Left ventricle myocardium inferior (tissue), 1 donor: ENCODE data around the gene SAMD1. TPM values are rescaled to one million over a fixed set of nuclear protein-coding genes. Genes with fewer than 3 reads are reported as not detected.

Experiments used
- DNase-seq: peaks from one replicate; pipeline ENCODE4 v3.0.0-alpha.2; 2020
- H3K27ac ChIP-seq: fragments of 200-600 bp; replicated peaks from 2 replicates; pipeline ENCODE4 v1.8.0; 2021
- H3K27me3 ChIP-seq: fragments of 200-600 bp; 2 replicates; pipeline ENCODE4 v1.8.0; 2021; ENCODE audit warnings: low read depth
- H3K36me3 ChIP-seq: fragments of 200-600 bp; 2 replicates; pipeline ENCODE4 v1.8.0; 2021
- H3K4me1 ChIP-seq: fragments of 200-600 bp; 2 replicates; pipeline ENCODE4 v1.8.0; 2021
- H3K4me3 ChIP-seq: fragments of 200-600 bp; 2 replicates; pipeline ENCODE4 v1.8.0; 2021; ENCODE audit warnings: mild to moderate bottlenecking, moderate library complexity
- H3K9me3 ChIP-seq: fragments of 200-600 bp; replicated peaks from 2 replicates; pipeline ENCODE4 v1.8.0; 2021
- CTCF ChIP-seq: fragments of 200-600 bp; IDR thresholded peaks from 2 replicates; pipeline ENCODE4 v1.8.0; 2021; ENCODE audit warnings: antibody characterized with exemption, mild to moderate bottlenecking, borderline replicate concordance
- intact Hi-C: fragments of 100-400 bp; cut with micrococcal nuclease; formaldehyde crosslinking; loops from one replicate; pipeline ENCODE4 v1.11.0; 2022
- total RNA-seq: library from RNA; stranded (reverse); fragmentation: NEBNext Ultra II Directional; extraction: Animal tissue kit (Norgen Biotek cat#: 25700); gene quantifications from one replicate; pipeline ENCODE4 v1.2.1, GENCODE V29; 2021
- donor health status: DM: no; HTN: yes; CAD: no; lungs with severe emphysema.

SAMD1 gene
- total RNA-seq, 1 donor from 2014 or later, result 46.7 TPM

DNA sequence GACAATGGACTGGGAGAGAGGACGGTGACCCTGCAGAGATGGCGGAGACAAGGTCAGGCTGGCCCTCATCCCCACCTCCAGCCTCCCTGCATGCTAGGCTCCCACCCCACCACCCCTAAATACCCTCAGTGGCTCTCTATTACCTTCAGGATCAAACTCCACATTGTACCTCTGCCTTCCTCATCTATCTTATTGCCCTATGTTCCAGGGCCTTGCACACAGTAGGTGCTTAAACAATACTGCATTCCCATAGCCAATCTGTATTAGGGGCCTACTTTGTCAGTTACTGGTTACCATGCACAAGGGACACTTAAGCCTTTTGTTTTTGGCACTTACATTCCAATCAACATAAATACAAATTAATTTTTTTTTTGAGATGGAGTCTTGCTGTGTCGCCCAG, 35.2 kb downstream of the SAMD1 start:
- intact Hi-C loops, result no loop called here

GRCh38 chr19:14054721-14055120, 35.8 kb downstream of the SAMD1 start:
- Histone ChIP-seq H3K9me3 (peaks cover 10% of the 10 kb centered on the region), H3K4me3 (no peak overlapping the region), H3K27ac (no peak overlapping the region), H3K27me3 (peaks cover 33% of the 10 kb centered on the region), H3K4me1 (peaks cover 18% of the 10 kb centered on the region), H3K36me3 (peaks cover 10% of the 10 kb centered on the region)
- no peak for TF ChIP-seq CTCF
- intact Hi-C loops, result no loop called here
- DNase-seq, result no peak

More for the DNA sequence above, 35.2 kb downstream of the SAMD1 start:
- Histone ChIP-seq H3K9me3 (peaks cover 10% of the 10 kb centered on the region), H3K27ac (no peak overlapping the region), H3K4me3 (no peak overlapping the region), H3K27me3 (peaks cover 40% of the 10 kb centered on the region), H3K36me3 (peaks cover 10% of the 10 kb centered on the region), H3K4me1 (peaks cover 18% of the 10 kb centered on the region)
- TF ChIP-seq CTCF, result no peak
- DNase-seq, result no peak

DNA sequence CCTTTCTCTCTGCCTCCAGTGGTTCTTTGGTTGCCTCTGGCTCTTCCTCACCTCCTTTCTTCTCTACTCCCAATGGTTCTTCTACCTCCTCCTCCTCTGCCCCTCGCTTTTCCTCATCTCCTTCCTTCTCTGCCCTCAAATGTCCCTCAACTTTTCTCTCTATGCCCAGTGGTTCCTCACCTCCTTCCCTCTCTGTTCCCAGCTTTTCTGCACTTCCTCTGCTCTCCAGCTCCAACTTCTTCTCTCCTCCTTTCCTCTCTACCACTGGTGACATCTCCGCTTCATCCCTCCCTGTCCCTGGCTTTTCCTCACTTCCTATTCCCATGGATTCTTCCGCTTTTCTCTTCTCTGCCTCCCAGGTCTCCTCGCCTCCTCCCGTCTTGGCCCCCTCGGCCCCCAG, 36.5 kb downstream of the SAMD1 start:
- DNase-seq, result no peak
- TF ChIP-seq CTCF, result no peak
- Histone ChIP-seq H3K36me3 (peaks cover 10% of the 10 kb centered on the region), H3K4me3 (no peak overlapping the region), H3K4me1 (peaks cover 18% of the 10 kb centered on the region), H3K27me3 (peaks cover 27% of the 10 kb centered on the region), H3K9me3 (peaks cover 10% of the 10 kb centered on the region), H3K27ac (no peak overlapping the region)
- intact Hi-C loops, result no loop called here

DNA sequence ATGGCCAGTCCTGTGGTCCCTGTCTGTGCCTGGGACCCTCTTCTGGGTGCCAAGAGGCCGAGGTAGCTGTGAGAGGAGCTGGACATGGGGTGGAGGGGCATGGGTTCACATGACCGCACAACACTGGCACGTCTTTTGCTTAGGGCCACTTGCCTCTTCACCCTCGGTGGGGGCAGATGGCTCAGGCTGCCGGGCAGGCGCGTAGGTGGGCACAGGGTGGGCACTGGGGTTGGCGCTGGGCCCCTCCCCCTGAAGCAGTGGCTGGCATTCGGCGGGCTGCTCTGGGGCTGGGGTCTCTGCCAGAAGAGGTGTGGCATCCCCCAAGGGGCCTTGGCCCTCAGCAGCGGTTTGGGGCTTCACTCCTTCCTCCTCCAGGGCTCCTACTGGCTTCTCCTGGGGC, 37.1 kb downstream of the SAMD1 start:
- intact Hi-C loops, result no loop called here
- peaks cover 21% of the 10 kb centered on the region for H3K27me3 ChIP-seq
- H3K4me3 ChIP-seq, result no peak overlapping the region
- no peak overlapping the region for H3K27ac ChIP-seq
- no peak for TF ChIP-seq CTCF
- peaks cover 12% of the 10 kb centered on the region for H3K4me1 ChIP-seq
- DNase-seq, result no peak
- H3K36me3 ChIP-seq, result peaks cover 10% of the 10 kb centered on the region
- H3K9me3 ChIP-seq, result peaks cover 10% of the 10 kb centered on the region

DNA sequence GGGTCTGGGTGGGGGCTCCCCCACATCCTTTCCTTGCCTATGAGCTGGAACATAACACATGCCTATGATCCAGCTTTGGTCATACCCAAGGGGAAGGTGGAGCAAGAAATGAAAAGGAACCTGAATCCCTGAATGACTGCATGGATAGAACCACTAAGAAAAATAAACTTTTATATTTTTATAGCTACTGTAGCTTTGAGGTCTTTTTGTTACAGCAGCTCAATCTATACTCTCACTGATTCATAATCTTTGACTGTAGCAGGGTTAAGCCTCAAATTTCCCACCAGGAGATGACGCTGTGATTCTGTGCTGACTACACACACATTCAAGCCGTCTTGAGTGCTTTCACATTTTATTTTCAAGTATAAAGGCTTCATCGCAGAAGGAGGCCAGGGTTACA, 37.5 kb downstream of the SAMD1 start:
- Histone ChIP-seq H3K27ac (no peak overlapping the region), H3K36me3 (peaks cover 10% of the 10 kb centered on the region), H3K27me3 (peaks cover 16% of the 10 kb centered on the region), H3K4me3 (no peak overlapping the region), H3K4me1 (peaks cover 9% of the 10 kb centered on the region), H3K9me3 (peaks cover 10% of the 10 kb centered on the region)
- intact Hi-C loops, result no loop called here
- no peak for TF ChIP-seq CTCF
- DNase-seq, result no peak

DNA sequence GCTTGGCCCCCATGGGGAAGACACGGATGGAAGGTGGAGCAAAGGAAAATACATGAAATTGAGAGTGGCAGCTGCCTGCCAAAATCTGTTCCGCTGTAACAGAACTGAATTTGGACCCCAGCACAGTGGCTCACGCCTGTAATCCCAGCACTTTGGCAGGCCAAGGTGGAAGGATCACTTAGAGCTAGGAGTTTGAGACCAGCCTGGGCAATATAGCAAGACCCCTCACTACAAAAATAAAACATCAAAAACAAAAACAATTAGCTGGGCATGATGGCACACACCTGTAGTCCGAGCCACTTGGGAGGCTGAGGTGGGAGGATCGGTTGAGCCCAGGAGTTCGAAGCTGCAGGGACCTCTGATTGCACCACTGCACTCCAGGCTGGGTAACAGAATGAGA, 38.1 kb downstream of the SAMD1 start:
- Histone ChIP-seq H3K4me1 (peaks cover 4% of the 10 kb centered on the region), H3K9me3 (peaks cover 10% of the 10 kb centered on the region), H3K36me3 (peaks cover 10% of the 10 kb centered on the region), H3K27ac (no peak overlapping the region), H3K4me3 (no peak overlapping the region), H3K27me3 (peaks cover 10% of the 10 kb centered on the region)
- intact Hi-C loops, result no loop called here
- TF ChIP-seq CTCF, result no peak
- no peak for DNase-seq
